ENCODE results near the gene ASB10. TPM values are rescaled to one million over a fixed set of nuclear protein-coding genes. Genes with fewer than 3 reads are reported as not detected.

Gene ASB10
- total and polyA plus RNA-seq, 2 of the 13 experiments (the other 11 are each of a cell fraction or from before 2014, with no cell fraction given) = not detected

DNA sequence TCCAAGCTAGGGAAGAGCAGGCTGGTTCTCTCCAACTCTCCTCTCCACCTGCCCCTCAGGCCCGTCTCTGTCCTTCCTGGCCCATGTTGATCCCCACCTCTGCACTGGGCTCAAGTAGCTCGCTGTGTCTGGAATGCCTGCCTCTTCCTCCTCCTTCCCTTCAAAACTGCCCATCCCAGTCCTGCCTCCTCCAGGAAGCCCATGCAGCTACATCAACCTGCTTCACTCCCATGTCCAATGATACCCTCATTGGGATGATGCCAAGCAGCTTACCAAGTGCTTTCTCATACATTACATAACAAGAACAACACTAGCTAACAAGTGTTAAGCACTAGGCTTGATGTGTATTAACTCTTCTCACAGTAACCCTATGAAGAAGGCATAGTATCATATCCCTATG lies 8.2 kb downstream of the ASB10 start:
- intact Hi-C loops (cut with micrococcal nuclease; ENCODE audit: unreplicated experiment) (loop anchor here (10.0 kb wide), 1 partner anchor 126 kb away; no protein-coding TSS in a partner anchor), in situ Hi-C loops (cut with HindIII; ENCODE audit: extremely low pct_ligation_motif_present, low pct_unique_long_range_greater_than_20kb) (no loop called here)
- DNase-seq (ENCODE audit: low spot score) (no peak), ATAC-seq (no peak), FAIRE-seq (no peak)
- ChIA-PET POLR2A (no interaction called here), CTCF (ENCODE audit: low intra/inter-chr PET ratio, low total read pairs) (no interaction called here)
- no peak for TF ChIP-seq KLF15 (CRISPR knock-in tag; IDR thresholded peaks at IDR 0.05; ENCODE audit: borderline replicate concordance)
- TF ChIP-seq ZNF761 (CRISPR knock-in tag; conservative IDR thresholded peaks at IDR 0.05) = no peak
- TF ChIP-seq ZNF383 (CRISPR knock-in tag; IDR thresholded peaks at IDR 0.05; ENCODE audit: borderline replicate concordance) = no peak
- TF ChIP-seq SPEN (CRISPR knock-in tag; IDR thresholded peaks at IDR 0.05; ENCODE audit: low read depth) = no peak
- TF ChIP-seq ZNF75D (CRISPR knock-in tag; IDR thresholded peaks at IDR 0.05; ENCODE audit: borderline replicate concordance) = no peak
- no peak for TF ChIP-seq SOX13 (IDR thresholded peaks at IDR 0.05)
- no peak for TF ChIP-seq SOX13 (CRISPR knock-in tag; conservative IDR thresholded peaks at IDR 0.05 in 1 of 2, IDR thresholded peaks at IDR 0.05 in 1 of 2)
- no peak for TF ChIP-seq MIXL1 (CRISPR knock-in tag; IDR thresholded peaks at IDR 0.05)
- TF ChIP-seq, protein P1, sequence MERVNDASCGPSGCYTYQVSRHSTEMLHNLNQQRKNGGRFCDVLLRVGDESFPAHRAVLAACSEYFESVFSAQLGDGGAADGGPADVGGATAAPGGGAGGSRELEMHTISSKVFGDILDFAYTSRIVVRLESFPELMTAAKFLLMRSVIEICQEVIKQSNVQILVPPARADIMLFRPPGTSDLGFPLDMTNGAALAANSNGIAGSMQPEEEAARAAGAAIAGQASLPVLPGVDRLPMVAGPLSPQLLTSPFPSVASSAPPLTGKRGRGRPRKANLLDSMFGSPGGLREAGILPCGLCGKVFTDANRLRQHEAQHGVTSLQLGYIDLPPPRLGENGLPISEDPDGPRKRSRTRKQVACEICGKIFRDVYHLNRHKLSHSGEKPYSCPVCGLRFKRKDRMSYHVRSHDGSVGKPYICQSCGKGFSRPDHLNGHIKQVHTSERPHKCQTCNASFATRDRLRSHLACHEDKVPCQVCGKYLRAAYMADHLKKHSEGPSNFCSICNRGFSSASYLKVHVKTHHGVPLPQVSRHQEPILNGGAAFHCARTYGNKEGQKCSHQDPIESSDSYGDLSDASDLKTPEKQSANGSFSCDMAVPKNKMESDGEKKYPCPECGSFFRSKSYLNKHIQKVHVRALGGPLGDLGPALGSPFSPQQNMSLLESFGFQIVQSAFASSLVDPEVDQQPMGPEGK (CRISPR knock-in tag; IDR thresholded peaks at IDR 0.05) = no peak
- TF ChIP-seq, protein P2, sequence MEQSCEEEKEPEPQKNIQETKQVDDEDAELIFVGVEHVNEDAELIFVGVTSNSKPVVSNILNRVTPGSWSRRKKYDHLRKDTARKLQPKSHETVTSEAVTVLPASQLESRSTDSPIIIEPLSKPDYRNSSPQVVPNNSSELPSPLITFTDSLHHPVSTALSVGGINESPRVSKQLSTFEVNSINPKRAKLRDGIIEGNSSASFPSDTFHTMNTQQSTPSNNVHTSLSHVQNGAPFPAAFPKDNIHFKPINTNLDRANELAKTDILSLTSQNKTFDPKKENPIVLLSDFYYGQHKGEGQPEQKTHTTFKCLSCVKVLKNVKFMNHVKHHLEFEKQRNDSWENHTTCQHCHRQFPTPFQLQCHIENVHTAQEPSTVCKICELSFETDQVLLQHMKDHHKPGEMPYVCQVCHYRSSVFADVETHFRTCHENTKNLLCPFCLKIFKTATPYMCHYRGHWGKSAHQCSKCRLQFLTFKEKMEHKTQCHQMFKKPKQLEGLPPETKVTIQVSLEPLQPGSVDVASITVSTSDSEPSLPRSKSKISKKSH (CRISPR knock-in tag; IDR thresholded peaks at IDR 0.05; ENCODE audit: borderline replicate concordance) = no peak
- no peak for TF ChIP-seq ZNF709 (CRISPR knock-in tag; IDR thresholded peaks at IDR 0.05)
- TF ChIP-seq, protein P3, sequence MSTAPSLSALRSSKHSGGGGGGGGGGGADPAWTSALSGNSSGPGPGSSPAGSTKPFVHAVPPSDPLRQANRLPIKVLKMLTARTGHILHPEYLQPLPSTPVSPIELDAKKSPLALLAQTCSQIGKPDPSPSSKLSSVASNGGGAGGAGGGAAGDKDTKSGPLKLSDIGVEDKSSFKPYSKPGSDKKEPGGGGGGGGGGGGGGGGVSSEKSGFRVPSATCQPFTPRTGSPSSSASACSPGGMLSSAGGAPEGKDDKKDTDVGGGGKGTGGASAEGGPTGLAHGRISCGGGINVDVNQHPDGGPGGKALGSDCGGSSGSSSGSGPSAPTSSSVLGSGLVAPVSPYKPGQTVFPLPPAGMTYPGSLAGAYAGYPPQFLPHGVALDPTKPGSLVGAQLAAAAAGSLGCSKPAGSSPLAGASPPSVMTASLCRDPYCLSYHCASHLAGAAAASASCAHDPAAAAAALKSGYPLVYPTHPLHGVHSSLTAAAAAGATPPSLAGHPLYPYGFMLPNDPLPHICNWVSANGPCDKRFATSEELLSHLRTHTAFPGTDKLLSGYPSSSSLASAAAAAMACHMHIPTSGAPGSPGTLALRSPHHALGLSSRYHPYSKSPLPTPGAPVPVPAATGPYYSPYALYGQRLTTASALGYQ (CRISPR knock-in tag; IDR thresholded peaks at IDR 0.05) = no peak
- no peak for TF ChIP-seq ZNF510 (CRISPR knock-in tag; IDR thresholded peaks at IDR 0.05; ENCODE audit: low read depth)
- Histone ChIP-seq H3K4me1 (ENCODE audit: insufficient read depth, low read length) (no peaks in the 10 kb centered on the region), H3K27me3 (ENCODE audit: control insufficient read depth in 1 of 2, insufficient read depth in 2 of 2, low read length in 2 of 2) (peaks cover 2 to 58% of the 10 kb centered on the region in 2 experiments; a peak in 3 of 5 replicates), H3K27ac (ENCODE audit: extremely low read length, insufficient read depth, low read length) (no peak overlapping the region), H2AFZ (ENCODE audit: low read length) (no peak overlapping the region), H3K9ac (ENCODE audit: insufficient read depth, low read depth, low read length) (no peak overlapping the region), H4K20me1 (ENCODE audit: insufficient read depth, low read length) (no peaks in the 10 kb centered on the region), H3K4me3 (replicated peaks in 1 of 3; ENCODE audit: insufficient read depth in 1 of 3, low read depth in 2 of 3, low read length in 3 of 3) (no peak overlapping the region), H3K9me3 (ENCODE audit: low read length) (no peaks in the 10 kb centered on the region), H3K36me3 (replicated peaks in 1 of 2; ENCODE audit: control insufficient read depth in 1 of 2, insufficient read depth in 2 of 2, low read length in 2 of 2) (no peaks in the 10 kb centered on the region), H3K4me2 (ENCODE audit: low read depth, low read length) (no peak overlapping the region), H3K79me2 (ENCODE audit: insufficient read depth, low read length) (no peaks in the 10 kb centered on the region)
- no TSS peak for BruUV-seq (replicated peaks)
- 0% methylated on average over 2 of the region's 2 CpGs for WGBS (ENCODE audit: low lambda C conversion rate)
